SK-N-SH treated with all-trans-retinoic acid at 6 μM for 48 hours (cell line): ENCODE data around the gene SLC4A4.

ENCODE experiments used
- ATAC-seq: fragments of 200-7000 bp; cut with Tn5 transposase; 3 replicates; pipeline ENCODE4 v1.9.1; 2020; ENCODE audit warnings: mild to moderate bottlenecking, moderate library complexity
- ARNTL ChIP-seq: fragments of 450-650 bp; formaldehyde crosslinking; IDR thresholded peaks from 2 replicates; pipeline ENCODE4 v1.5.0; 2020; ENCODE audit warnings: low read depth, mild to moderate bottlenecking, moderate library complexity, borderline replicate concordance
- BACH2 ChIP-seq: fragments of 250-450 bp; sonication (Bioruptor Pico); IDR thresholded peaks from 2 replicates; pipeline ENCODE4 v1.9.0; 2021; ENCODE audit warnings: mild to moderate bottlenecking, borderline replicate concordance
- CREB5 ChIP-seq: fragments of 250-450 bp; sonication (Bioruptor Pico); IDR thresholded peaks from 2 replicates; pipeline ENCODE4 v1.5.1; 2020; ENCODE audit warnings: low read depth, mild to moderate bottlenecking, moderate library complexity
- CSDC2 ChIP-seq: fragments of 250-450 bp; sonication (Bioruptor Pico); IDR thresholded peaks from 2 replicates; pipeline ENCODE4 v1.5.0; 2020; ENCODE audit warnings: mild to moderate bottlenecking, moderate library complexity
- CSRNP3 ChIP-seq: fragments of 250-450 bp; sonication (Bioruptor Pico); IDR thresholded peaks from 2 replicates; pipeline ENCODE4 v1.5.1; 2021; ENCODE audit warnings: mild to moderate bottlenecking, moderate library complexity
- ESRRG ChIP-seq: fragments of 250-450 bp; sonication (Bioruptor Pico); IDR thresholded peaks from 2 replicates; pipeline ENCODE4 v1.6.1; 2021; ENCODE audit warnings: mild to moderate bottlenecking
- GLIS3 ChIP-seq: fragments of 250-450 bp; sonication (Bioruptor Pico); IDR thresholded peaks from 2 replicates; pipeline ENCODE4 v1.5.0; 2020; ENCODE audit warnings: mild to moderate bottlenecking, moderate library complexity
- ISL1 ChIP-seq: fragments of 250-450 bp; sonication (Bioruptor Pico); IDR thresholded peaks from 2 replicates; pipeline ENCODE4 v2.1.2; 2022; ENCODE audit warnings: mild to moderate bottlenecking, moderate library complexity
- PATZ1 ChIP-seq: fragments of 250-450 bp; sonication (Bioruptor Pico); IDR thresholded peaks from 2 replicates; pipeline ENCODE4 v1.8.0; 2020; ENCODE audit warnings: mild to moderate bottlenecking, moderate library complexity, borderline replicate concordance
- POU6F1 ChIP-seq: fragments of 250-450 bp; sonication (Bioruptor Pico); IDR thresholded peaks from 2 replicates; pipeline ENCODE4 v1.8.0; 2021; ENCODE audit warnings: low read depth, mild to moderate bottlenecking, moderate library complexity, borderline replicate concordance
- PPARA ChIP-seq: fragments of 250-450 bp; sonication (Bioruptor Pico); IDR thresholded peaks from 2 replicates; pipeline ENCODE4 v1.5.0; 2020; ENCODE audit warnings: mild to moderate bottlenecking, borderline replicate concordance
- RARB ChIP-seq: fragments of 250-450 bp; sonication (Bioruptor Pico); IDR thresholded peaks from 2 replicates; pipeline ENCODE4 v1.8.0; 2021; ENCODE audit warnings: mild to moderate bottlenecking, moderate library complexity
- SNAI2 ChIP-seq: fragments of 250-450 bp; sonication (Bioruptor Pico); IDR thresholded peaks from 2 replicates; pipeline ENCODE4 v1.5.0; 2020; ENCODE audit warnings: mild to moderate bottlenecking, moderate library complexity
- TCF4 ChIP-seq: fragments of 250-450 bp; sonication (Bioruptor Pico); IDR thresholded peaks from 2 replicates; pipeline ENCODE4 v1.8.0; 2021; ENCODE audit warnings: mild to moderate bottlenecking, moderate library complexity, borderline replicate concordance
- TOX ChIP-seq: fragments of 250-450 bp; sonication (Bioruptor Pico); IDR thresholded peaks from 2 replicates; pipeline ENCODE4 v1.8.0; 2021; ENCODE audit warnings: mild to moderate bottlenecking, moderate library complexity, borderline replicate concordance
- TSHZ2 ChIP-seq: fragments of 250-450 bp; sonication (Bioruptor Pico); IDR thresholded peaks from 2 replicates; pipeline ENCODE4 v1.5.0; 2020; ENCODE audit warnings: mild to moderate bottlenecking, moderate library complexity
- ZC3H10 ChIP-seq: fragments of 250-450 bp; sonication (Bioruptor Pico); IDR thresholded peaks from 2 replicates; pipeline ENCODE4 v1.5.1; 2021; ENCODE audit warnings: mild to moderate bottlenecking, moderate library complexity
- ZFP3 ChIP-seq: fragments of 250-450 bp; sonication (Bioruptor Pico); IDR thresholded peaks from 2 replicates; pipeline ENCODE4 v1.5.0; 2020; ENCODE audit warnings: mild to moderate bottlenecking, moderate library complexity
- ZFP30 ChIP-seq: fragments of 450-650 bp; formaldehyde crosslinking; IDR thresholded peaks from 2 replicates; pipeline ENCODE4 v1.5.0; 2022; ENCODE audit warnings: mild to moderate bottlenecking, moderate library complexity
- ZNF565 ChIP-seq: fragments of 450-650 bp; formaldehyde crosslinking; conservative IDR thresholded peaks from 2 replicates; pipeline ENCODE4 v1.5.0; 2020; ENCODE audit warnings: low read depth, mild to moderate bottlenecking, moderate library complexity
- ZNF70 ChIP-seq: fragments of 450-650 bp; formaldehyde crosslinking; IDR thresholded peaks from 2 replicates; pipeline ENCODE4 v1.5.0; 2020; ENCODE audit warnings: mild to moderate bottlenecking, moderate library complexity
- ZNF8 ChIP-seq: fragments of 450-650 bp; formaldehyde crosslinking; IDR thresholded peaks from 2 replicates; pipeline ENCODE4 v1.5.0; 2020; ENCODE audit warnings: mild to moderate bottlenecking, moderate library complexity

SLC4A4 gene

GRCh38 chr4:71526637-71527406 is 188.0 kb downstream of the SLC4A4 start:
- peak; percentile 71; the same call in 2 of the 3 replicates for ATAC-seq
- TF ChIP-seq RARB (no peak), CSRNP3 (CRISPR knock-in tag) (no peak), BACH2 (CRISPR knock-in tag) (no peak), ZC3H10 (CRISPR knock-in tag) (no peak), ZFP30 (CRISPR knock-in tag) (no peak), ZNF8 (no peak), ZNF70 (CRISPR knock-in tag) (no peak), PATZ1 (CRISPR knock-in tag) (no peak), ZNF565 (CRISPR knock-in tag) (no peak), POU6F1 (CRISPR knock-in tag) (no peak), ARNTL (CRISPR knock-in tag) (no peak), ESRRG (CRISPR knock-in tag) (no peak), ISL1 (CRISPR knock-in tag) (no peak), SNAI2 (CRISPR knock-in tag) (no peak), GLIS3 (CRISPR knock-in tag) (no peak)

GRCh38 chr4:71532407-71532806 is 193.6 kb downstream of the SLC4A4 start:
- TF ChIP-seq TOX (CRISPR knock-in tag) (no peak), ZC3H10 (CRISPR knock-in tag) (no peak), CREB5 (CRISPR knock-in tag) (no peak), TCF4 (CRISPR knock-in tag) (no peak), CSDC2 (CRISPR knock-in tag) (no peak), GLIS3 (CRISPR knock-in tag) (no peak), ZNF70 (CRISPR knock-in tag) (no peak), ZFP30 (CRISPR knock-in tag) (no peak), CSRNP3 (CRISPR knock-in tag) (no peak), ESRRG (CRISPR knock-in tag) (no peak), PPARA (CRISPR knock-in tag) (no peak), ARNTL (CRISPR knock-in tag) (no peak), ZFP3 (CRISPR knock-in tag) (no peak), RARB (no peak), TSHZ2 (CRISPR knock-in tag) (no peak)
- ATAC-seq = no peak
